HTR-8/SVneo (cell line): ENCODE data around the gene VAV3.

Experiments
- DNase-seq: peaks from one replicate; pipeline ENCODE4 v3.0.0; 2011; ENCODE audit warnings: low spot score, mixed read lengths; ENCODE audit not compliant: insufficient read length
- FAIRE-seq: peaks from 2 replicates; lab custom pipeline; 2011; peaks lifted over from hg19 to GRCh38; lab: Jason Lieb, UNC

Gene VAV3

GRCh38 chr1:107531065-107531908, 433.7 kb downstream of the VAV3 start:
- no peak for DNase-seq
- FAIRE-seq, result no peak

GRCh38 chr1:107530543-107530942, 434.4 kb downstream of the VAV3 start:
- no peak for FAIRE-seq

GRCh38 chr1:107529511-107530149, 435.4 kb downstream of the VAV3 start:
- FAIRE-seq (no peak), DNase-seq (peak; percentile 4)

More at GRCh38 chr1:107530543-107530942, 434.4 kb downstream of the VAV3 start:
- no peak for DNase-seq

GRCh38 chr1:107526524-107527198, 438.3 kb downstream of the VAV3 start:
- no peak for FAIRE-seq
- DNase-seq, result no peak

- DNase-seq (no peak), FAIRE-seq (no peak)
Measured at GRCh38 chr1:107525961-107526360, 439.0 kb downstream of the VAV3 start.

DNA sequence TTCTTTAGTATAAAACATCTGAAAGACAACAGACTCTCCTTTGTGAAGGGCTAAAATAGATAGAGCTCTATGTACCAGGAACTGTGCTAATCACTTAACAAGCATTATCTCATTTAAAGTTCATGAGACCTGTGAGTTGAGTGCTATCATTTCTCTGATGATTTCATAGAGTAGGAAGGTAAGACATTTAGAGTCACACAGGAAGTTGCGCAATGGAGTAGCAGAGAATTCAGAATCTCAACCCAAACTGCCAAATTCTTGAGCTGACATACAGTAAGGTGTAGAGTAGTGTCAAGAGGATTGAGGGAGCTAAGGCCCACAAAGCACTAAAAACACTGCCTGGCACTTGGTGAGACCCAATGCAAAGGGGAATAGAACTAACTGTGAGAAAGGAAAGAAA, 439.8 kb downstream of the VAV3 start:
- DNase-seq, result no peak
- FAIRE-seq, result no peak

DNA sequence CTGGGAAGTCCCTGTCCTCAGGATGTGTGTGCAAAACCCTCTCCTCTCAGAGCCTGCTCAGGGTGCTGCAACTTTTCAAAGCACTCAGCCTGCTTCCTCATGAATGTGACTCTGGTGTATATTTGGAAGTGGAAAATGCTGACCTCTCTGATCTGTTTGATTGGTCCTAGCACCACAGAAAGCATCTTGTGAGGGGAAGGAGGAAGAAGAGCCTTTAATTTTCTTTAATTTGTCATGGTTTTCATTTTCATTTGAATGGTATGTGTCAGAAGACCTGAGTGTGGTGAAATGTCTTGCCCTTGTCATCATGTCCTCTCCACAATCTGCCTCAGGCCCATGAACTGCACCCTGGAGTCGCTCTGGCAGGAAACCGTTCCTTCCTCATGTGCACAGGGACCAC, 440.7 kb downstream of the VAV3 start:
- no peak for FAIRE-seq
- DNase-seq, result no peak

DNA sequence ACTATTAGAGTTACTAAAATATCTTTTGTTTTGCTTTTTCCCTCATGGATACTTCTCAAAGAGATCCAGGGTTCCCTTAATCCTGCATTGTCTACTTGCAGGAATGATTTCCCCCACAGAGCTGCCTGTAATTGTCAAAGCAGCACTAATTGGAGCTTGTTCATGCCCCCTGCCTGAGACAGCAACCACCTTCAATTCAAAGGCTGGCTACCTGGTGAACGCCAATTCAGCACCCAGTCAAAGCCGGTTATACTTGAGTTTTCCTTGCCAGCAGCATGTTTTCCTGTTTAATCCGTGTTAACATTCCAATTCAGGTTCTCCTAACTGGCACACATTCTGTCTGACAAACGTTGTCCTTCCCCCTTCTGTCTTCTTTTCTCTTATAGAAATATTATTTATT, 441.2 kb downstream of the VAV3 start:
- DNase-seq (no peak), FAIRE-seq (no peak)

DNA sequence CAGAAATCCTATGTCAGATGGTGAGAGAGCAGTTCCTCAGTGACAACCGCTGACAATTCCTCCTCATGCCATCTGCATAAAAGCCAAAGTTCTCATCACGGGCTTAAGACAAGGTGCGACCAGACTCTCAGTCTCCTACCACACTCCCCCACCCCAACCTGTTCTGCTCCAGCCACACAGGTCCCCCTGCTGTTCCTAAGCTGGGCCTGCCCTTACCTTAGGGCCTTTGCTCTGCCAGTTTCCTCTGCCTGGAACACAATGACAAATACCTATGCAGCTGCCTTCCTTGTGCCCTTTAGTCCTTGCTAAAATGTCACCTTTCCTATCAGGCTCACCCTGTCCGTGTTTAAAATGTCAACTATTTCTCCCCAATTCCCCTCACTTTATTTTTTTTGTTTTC, 441.9 kb downstream of the VAV3 start:
- DNase-seq (no peak), FAIRE-seq (no peak)
